ENCODE data around the gene GSN.
"Not testable (repeated sequence)": the region's sequence is repeated elsewhere in the genome, so short reads cannot be mapped to it uniquely, and the experiment has no call there.

The GSN gene

DNA sequence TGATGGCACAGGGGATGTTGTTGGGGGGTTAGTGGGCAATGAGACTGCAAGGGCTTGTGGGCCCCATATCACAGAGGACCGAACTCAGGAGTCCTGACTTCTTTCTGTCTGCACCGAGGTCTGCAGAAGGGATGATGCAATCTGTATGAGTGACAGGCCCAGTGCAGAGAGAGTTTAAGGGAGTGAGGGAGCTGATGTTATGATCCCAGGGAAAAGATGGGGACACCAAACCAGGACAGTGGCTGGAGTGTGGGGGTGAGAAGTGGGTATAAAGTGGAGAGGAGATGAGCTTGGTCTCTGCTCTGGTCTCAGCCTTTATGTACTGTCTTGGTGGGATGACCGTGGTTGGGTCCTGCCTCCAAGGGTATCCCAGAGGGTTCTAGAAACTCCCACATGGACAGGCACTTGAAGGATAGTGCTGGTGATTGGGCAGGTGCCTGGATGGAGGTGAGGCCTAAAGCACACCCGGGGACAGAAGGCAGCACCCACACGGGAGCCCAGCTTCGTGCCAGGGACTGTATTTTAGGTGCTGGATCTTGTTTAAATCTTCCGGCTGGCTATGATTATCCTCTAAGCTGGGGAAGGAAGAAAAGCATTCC, 21.9 kb downstream of the GSN start:
- no peak for DNase-seq

- DNase-seq, result not testable (repeated sequence)
Observed at GRCh38 chr9:121291536-121291935, 23.6 kb downstream of the GSN start.

DNA sequence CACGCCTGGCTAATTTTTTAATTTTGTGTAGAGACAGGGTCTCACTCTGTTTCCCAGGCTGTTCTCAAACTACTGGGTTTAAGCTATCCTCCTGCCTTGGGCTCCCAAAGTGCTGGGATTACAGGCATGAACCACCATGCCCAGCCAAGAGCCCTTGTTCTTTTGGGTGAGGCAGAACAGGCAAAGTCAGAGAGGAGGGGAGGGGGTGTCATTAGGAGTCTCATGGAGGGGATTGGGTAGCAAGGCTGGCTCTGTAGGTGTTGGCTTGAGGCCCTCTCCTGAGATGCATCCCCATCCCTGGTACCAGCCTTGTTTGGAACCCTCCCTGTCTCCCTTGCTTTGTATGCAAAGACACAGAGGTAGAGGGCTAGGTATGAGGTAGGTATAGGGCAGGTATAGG, 24.1 kb downstream of the GSN start:
- no peak for DNase-seq

- no peak for DNase-seq
Observed at GRCh38 chr9:121292801-121293241, 24.9 kb downstream of the GSN start.

- no peak for DNase-seq
Observed at GRCh38 chr9:121294151-121294743, 26.3 kb downstream of the GSN start.

GRCh38 chr9:121294866-121295661, 27.1 kb downstream of the GSN start:
- DNase-seq, result no peak

GRCh38 chr9:121295662-121296191, 27.8 kb downstream of the GSN start:
- no peak for DNase-seq

- DNase-seq, result no peak
Observed at GRCh38 chr9:121296213-121297127, 28.5 kb downstream of the GSN start.

DNA sequence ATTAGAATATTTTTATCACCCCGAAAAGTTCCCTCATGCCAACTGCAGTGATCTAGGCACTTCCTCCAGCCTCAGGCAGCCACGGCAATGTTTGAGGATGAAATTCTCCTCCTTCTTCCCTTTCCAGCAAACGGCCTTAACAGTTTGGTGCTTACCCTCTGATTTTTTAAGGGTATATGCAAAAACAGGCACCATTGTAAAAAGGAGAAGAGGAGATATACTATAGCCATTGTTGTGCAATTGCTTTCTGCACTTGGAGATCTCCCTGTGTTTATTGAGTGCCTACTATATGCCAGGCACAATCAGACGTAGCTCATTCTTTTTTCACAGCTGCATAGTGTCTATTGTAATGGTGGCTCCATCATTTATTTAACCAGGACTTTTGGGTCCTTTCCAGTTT, 29.4 kb downstream of the GSN start:
- no peak for DNase-seq

- DNase-seq, result no peak
Observed at GRCh38 chr9:121298016-121298538, 30.1 kb downstream of the GSN start.

DNA sequence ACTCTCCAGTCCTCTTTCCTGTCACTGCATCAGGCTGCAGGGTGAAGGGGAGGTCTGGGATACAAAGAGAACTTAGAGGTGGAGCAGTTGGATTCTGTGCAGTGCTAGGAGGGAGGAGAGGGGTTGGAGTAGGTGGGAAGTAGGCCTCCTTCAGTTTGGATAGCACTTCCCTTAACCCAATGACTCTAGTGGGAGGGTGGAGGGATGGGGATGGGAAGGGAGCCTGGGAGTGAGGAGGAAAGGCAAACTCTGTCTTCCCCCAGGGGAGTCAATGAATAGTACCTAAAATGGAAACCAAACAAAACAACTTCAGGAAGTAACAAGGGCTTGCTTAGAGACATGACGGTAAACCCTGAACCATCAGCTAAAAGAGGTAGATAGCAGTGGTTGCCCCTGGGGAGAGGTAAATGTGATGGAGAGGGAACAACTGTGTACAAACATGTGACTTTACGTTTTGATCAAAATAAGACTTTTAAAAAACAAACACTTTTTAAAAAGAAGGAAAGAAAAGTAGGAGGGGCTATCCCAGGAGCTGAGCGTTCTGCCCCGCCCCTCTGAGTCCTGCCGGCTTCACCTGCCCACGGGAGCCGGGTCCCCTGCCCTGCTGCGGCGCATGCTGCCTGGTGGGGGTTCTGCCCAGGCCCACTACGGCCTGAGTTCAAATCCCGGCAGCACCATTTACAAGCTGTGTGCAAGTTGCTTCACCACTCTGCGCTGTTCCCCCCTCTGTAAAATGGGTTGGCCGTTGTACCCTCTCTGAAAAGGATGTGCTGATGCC, 30.9 kb downstream of the GSN start:
- DNase-seq, result no peak

DNA sequence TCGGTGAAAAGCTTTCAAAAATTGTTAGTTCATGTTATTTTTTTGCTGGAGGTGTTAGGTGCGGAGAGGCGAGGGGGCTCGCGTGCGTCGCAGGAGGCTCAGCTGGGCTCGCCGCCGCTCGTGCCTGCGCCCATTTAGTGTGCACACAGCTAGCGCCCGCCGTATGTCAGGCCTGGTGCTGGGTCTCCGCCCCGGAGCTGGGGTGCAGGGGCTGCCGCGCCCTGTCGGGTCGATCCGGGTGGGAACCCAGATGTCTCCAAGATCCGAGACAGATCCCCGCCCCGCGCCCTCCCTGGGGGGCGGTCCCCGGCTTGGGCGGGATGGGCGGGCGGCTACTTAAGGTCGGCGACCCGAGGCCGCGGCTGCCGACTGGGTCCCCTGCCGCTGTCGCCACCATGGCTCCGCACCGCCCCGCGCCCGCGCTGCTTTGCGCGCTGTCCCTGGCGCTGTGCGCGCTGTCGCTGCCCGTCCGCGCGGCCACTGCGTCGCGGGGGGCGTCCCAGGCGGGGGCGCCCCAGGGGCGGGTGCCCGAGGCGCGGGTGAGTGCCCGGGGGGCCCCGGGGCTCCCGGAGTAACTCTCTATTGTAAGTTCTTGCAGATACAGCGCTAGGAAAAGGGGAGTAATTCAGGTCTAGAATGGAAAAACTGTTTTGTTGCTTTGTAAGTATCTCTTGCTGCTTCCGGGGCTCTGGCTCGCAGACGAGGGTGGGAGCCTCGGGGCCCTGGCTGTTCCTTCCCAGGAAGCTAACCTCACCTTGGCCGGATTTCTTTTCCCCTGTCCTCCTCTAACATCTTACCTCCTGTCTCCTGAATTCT, 31.7 kb downstream of the GSN start:
- no peak for DNase-seq

DNA sequence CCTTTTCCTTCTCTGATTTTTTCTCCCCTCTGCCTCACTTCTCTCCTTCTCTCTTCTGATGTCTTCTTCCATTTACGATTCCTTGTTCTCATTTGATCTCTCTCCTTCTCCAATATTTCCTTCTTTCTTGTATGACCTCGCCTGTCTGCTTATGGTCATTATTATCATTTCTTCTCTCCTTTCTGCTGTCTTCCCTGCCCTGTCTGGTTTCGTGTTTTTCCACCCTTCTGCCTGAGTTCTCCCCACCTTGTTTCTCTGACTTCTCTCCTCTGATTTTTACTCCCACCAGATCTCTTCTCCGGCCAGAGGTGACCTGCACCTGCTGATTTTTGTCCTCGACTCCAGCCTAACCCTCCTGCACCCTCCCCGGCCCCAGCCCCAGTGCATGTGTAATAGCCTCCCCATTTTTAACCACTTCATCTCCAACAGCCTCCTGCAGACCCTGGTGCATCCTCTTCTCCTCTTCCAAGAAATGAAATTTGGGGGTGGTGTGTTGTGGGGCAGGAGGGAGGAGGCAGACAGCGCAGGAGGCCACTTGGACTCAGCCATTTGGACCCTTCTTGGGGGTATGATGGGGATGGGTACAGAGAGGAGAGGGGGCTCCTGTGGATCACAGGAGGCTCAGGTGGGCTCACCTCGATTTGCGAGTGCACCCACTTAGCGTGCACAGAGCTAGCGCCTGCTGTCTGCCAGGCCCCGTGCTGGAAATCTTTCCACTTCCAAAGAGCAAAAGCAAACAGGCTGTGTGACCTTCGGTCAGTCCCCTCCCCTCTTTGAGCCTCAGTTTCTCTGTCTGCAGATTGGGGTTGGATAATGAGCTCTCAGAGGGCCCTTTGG, 32.5 kb downstream of the GSN start:
- no peak for DNase-seq

DNA sequence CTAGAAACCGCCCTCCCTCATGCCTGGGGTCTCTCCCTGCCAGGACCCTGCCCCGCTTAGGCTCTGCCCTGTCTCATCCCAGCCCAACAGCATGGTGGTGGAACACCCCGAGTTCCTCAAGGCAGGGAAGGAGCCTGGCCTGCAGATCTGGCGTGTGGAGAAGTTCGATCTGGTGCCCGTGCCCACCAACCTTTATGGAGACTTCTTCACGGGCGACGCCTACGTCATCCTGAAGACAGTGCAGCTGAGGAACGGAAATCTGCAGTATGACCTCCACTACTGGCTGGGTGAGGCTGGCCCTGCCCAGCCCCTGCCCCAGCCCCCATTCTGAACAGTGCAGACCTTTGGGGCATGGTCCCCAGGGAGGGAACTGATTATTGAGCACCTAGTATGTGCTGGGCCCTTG, 33.9 kb downstream of the GSN start:
- DNase-seq, result no peak

DNA sequence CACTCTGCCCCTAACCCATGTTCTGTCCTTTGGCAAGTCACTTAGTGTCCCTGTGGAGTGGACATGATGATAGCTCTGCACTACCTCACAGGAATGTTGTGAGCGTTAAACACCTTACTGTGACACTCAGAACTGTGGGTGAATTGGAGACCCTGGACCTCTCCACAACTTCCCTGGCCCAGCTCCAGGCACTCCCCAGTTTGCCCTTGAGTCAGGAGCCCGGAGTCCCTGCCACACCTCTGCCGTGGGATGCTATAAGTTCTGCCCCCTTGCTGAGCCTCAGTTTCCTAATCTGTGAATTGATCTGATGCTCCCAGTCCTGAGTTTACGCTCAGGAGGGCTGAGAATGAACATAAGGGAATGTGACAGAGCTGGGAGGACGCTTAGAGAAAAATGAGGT, 34.4 kb downstream of the GSN start:
- no peak for DNase-seq

DNA sequence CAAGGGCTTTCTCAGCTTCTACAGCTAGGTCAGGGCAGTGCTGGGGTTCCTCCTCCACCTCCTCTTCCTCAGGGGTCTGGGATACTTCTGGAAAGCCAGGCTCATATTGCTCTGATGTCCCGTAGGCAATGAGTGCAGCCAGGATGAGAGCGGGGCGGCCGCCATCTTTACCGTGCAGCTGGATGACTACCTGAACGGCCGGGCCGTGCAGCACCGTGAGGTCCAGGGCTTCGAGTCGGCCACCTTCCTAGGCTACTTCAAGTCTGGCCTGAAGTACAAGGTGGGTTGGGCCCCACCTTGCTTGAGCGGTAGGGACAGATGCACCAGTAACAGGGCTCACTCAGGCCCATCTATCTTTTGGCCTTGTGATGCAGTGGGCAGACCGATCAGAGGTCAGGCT, 34.8 kb downstream of the GSN start:
- DNase-seq, result no peak

DNA sequence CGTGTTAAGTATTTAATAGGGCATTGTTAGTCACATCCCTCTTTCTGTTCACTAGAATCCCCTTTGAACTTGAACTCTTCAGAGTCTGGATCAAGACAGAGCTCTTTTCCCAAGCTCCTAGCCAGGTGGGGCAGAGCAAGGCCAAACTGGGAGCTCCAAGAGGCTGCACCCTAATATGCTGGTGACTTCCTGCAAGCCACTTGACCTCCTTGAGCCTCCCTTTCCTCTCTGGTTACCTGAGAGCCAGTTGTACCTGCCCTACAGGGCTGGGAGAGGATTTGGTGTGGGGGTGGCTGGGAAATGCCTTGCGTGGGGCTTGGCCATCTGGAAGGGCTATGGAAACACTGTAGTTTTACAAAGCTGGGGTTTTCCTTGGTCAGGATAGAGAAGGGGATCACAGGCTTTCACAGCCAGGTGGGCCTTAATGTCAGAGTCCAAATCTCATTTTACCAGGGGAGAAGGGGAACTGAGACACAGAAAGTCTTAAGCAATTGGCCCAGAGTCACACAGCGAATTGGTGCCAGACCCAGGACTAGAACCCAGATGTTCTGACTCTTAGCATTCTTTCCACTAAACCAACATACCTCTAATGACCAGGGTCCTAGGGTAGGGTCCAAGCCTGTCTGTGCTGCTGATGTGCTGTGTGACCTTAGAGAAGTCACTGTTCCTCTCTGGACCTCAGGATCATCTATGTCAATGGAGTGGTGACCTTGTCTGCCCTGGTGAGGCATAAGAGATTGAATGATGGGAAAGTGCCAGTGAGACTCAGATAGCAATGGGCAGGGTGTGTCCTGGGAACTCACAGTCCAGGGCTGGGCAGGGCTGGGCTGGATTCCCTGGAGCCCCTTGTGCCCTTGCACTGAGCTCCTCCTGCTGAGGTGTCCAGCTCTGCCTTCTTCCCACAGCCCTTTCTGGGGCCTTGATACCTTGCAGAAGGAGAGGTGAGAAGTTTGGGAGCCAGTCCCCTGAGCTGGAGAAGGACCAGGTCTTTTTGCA, 35.8 kb downstream of the GSN start:
- DNase-seq, result no peak

DNA sequence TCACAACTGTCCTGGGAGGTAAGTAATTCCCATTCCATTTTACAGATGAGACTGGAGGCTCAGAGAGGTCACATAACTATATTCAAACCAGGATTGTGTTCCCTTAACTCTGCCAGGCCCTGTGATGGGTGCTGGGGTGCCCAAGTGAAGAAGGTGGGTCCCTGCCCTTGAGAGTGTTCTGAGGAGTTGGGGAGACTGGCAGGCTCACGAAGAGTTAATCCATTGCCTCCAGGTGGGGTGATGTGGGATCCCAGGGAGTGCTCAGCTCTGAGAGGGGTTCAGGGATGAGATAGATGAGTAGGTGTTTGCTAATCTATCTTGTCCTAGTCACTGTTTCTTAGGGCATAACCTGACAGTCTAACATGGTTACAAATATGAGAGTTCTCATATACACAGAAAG, 36.7 kb downstream of the GSN start:
- no peak for DNase-seq
